Measurements from ENCODE around the gene PTPRA.

Gene PTPRA

GRCh38 chr20:2851086-2851485, 22.2 kb upstream of the PTPRA start:
- DNase-seq = no peak

GRCh38 chr20:2858591-2858990, 14.7 kb upstream of the PTPRA start:
- no peak for DNase-seq

GRCh38 chr20:2859330-2860121, 13.8 kb upstream of the PTPRA start:
- DNase-seq = no peak

GRCh38 chr20:2864626-2865025, 8.7 kb upstream of the PTPRA start:
- DNase-seq = no peak

- no peak for DNase-seq
Observed at GRCh38 chr20:2865101-2865500, 8.2 kb upstream of the PTPRA start.

GRCh38 chr20:2865630-2866029, 7.7 kb upstream of the PTPRA start:
- peak; percentile 20 for DNase-seq

- no peak for DNase-seq
Observed at GRCh38 chr20:2866236-2866635, 7.0 kb upstream of the PTPRA start.

- no peak for DNase-seq
Observed at GRCh38 chr20:2867081-2867864, 6.0 kb upstream of the PTPRA start.

GRCh38 chr20:2869381-2869780, 3.9 kb upstream of the PTPRA start:
- DNase-seq = no peak

GRCh38 chr20:2871111-2871465, 2.2 kb upstream of the PTPRA start:
- no peak for DNase-seq

- no peak for DNase-seq
Observed at GRCh38 chr20:2871661-2872458, 1.4 kb upstream of the PTPRA start.

- peak; percentile 78 for DNase-seq
Observed at GRCh38 chr20:2872459-2873009, 747 bp upstream of the PTPRA start.

GRCh38 chr20:2873747-2874041, 413 bp downstream of the PTPRA start:
- DNase-seq = peak; percentile 66

- peak; percentile 15 for DNase-seq
Observed at GRCh38 chr20:2874456-2874855, 1.2 kb downstream of the PTPRA start.

- DNase-seq = no peak
Observed at GRCh38 chr20:2875690-2876203, 2.5 kb downstream of the PTPRA start.

- no peak for DNase-seq
Observed at GRCh38 chr20:2878515-2878914, 5.2 kb downstream of the PTPRA start.

- no peak for DNase-seq
Observed at GRCh38 chr20:2879146-2879545, 5.9 kb downstream of the PTPRA start.

- no peak for DNase-seq
Observed at GRCh38 chr20:2880650-2881049, 7.4 kb downstream of the PTPRA start.

GRCh38 chr20:2883726-2884637, 10.7 kb downstream of the PTPRA start:
- DNase-seq = no peak

GRCh38 chr20:2887715-2888114, 14.4 kb downstream of the PTPRA start:
- DNase-seq = no peak

- no peak for DNase-seq
Observed at GRCh38 chr20:2888224-2888955, 15.1 kb downstream of the PTPRA start.

Data from activated naive CD4-positive, alpha-beta T cell treated with Interleukin-2 at 50 U/mL for 16 hours (primary cell).